HepG2 (cell line): ENCODE measurements around the gene MEF2D. TPM values are rescaled to one million over a fixed set of nuclear protein-coding genes. Genes with fewer than 3 reads are reported as not detected.

Source experiments
- ATAC-seq: fragments of 200-7000 bp; cut with Tn5 transposase; 3 replicates; pipeline ENCODE4 v1.9.1; 2020; ENCODE audit warnings: mild to moderate bottlenecking, moderate library complexity
- BruUV-seq: library from RNA; stranded (reverse); fragments of 400-500 nt; replicated peaks from 2 replicates; lab custom pipeline; 2021; lab: Mats Ljungman, UMichigan
- CTCF ChIA-PET: fragments of 300-600 bp; formaldehyde crosslinking; extraction: SDS; loops from one replicate; lab custom pipeline; 2021; ENCODE audit warnings: low total read pairs, inconsistent platforms, low intra/inter-chr PET ratio; lab: Yijun Ruan, JAX
- POLR2A ChIA-PET: fragments of 350-600 bp; sonication (Branson Sonifier 250); formaldehyde crosslinking; loops from one replicate; lab custom pipeline; 2020; ENCODE audit warnings: antibody characterized with exemption, inconsistent platforms; lab: Yijun Ruan, JAX
- DNase-seq: peaks from one replicate; pipeline ENCODE4 v3.0.0-alpha.2; 2015; ENCODE audit warnings: low spot score
- FAIRE-seq: peaks from 3 replicates; lab custom pipeline; 2011; peaks lifted over from hg19 to GRCh38; lab: Jason Lieb, UNC
- H2AFZ ChIP-seq: one replicate; pipeline ENCODE4 v1.6.1; 2011; ENCODE audit warnings: low read length, inconsistent platforms
- H3K27ac ChIP-seq: fragments of 300-600 bp; 3 replicates; pipeline ENCODE4 v1.8.0; 2011; ENCODE audit warnings: mixed run types, mild to moderate bottlenecking, mixed read lengths, low read length, inconsistent platforms; ENCODE audit not compliant: insufficient read depth; ENCODE audit errors: extremely low read length
- H3K27me3 ChIP-seq, 2 experiments: fragments of 200-600 bp in 1 of 2; 2 replicates in 1 of 2; 3 replicates in 1 of 2; pipeline versions ENCODE4 v1.6.0 to v1.8.0; 2011; ENCODE audit warnings: low read length in 2 of 2, mild to moderate bottlenecking in 2 of 2, moderate library complexity in 2 of 2, inconsistent platforms in 1 of 2; ENCODE audit not compliant: insufficient read depth in 2 of 2, control insufficient read depth in 1 of 2
- H3K36me3 ChIP-seq, 2 experiments: fragments of 200-600 bp in 1 of 2; replicated peaks in 1 of 2; 2 replicates in 1 of 2; 3 replicates in 1 of 2; pipeline versions ENCODE4 v1.5.1 to v1.8.0; 2011; ENCODE audit warnings: low read length in 2 of 2, inconsistent platforms in 1 of 2; ENCODE audit not compliant: insufficient read depth in 2 of 2, control insufficient read depth in 1 of 2
- H3K4me1 ChIP-seq: 2 replicates; pipeline ENCODE4 v1.5.1; 2012; ENCODE audit warnings: low read length, inconsistent platforms; ENCODE audit not compliant: insufficient read depth
- H3K4me2 ChIP-seq: 2 replicates; pipeline ENCODE4 v1.6.0; 2011; ENCODE audit warnings: low read depth, low read length, inconsistent platforms
- H3K4me3 ChIP-seq, 3 experiments: fragments of 200-600 bp in 1 of 3; sonication (generic), shearing (Covaris generic) in 1 of 3; replicated peaks in 1 of 3; 2 replicates each; pipeline ENCODE4 v1.5.1; 2011 to 2016; ENCODE audit warnings: low read length in 3 of 3, inconsistent platforms in 2 of 3, low read depth in 2 of 3, mild to moderate bottlenecking in 2 of 3, control low read depth in 1 of 3, mixed read lengths in 1 of 3; ENCODE audit not compliant: insufficient read depth in 1 of 3
- H3K79me2 ChIP-seq: one replicate; pipeline ENCODE4 v1.6.1; 2011; ENCODE audit warnings: low read length, inconsistent platforms; ENCODE audit not compliant: insufficient read depth
- H3K9ac ChIP-seq: 2 replicates; pipeline ENCODE4 v1.6.0; 2011; ENCODE audit warnings: mild to moderate bottlenecking, low read depth, low read length, inconsistent platforms; ENCODE audit not compliant: insufficient read depth
- H3K9me3 ChIP-seq: 2 replicates; pipeline ENCODE4 v1.5.1; 2012; ENCODE audit warnings: mild to moderate bottlenecking, low read length
- H4K20me1 ChIP-seq: 2 replicates; pipeline ENCODE4 v1.6.0; 2011; ENCODE audit warnings: inconsistent platforms, mild to moderate bottlenecking, low read length, moderate library complexity; ENCODE audit not compliant: insufficient read depth
- FIP1L1 ChIP-seq: fragments of 200-400 bp; formaldehyde crosslinking; IDR thresholded peaks from 2 replicates; pipeline ENCODE4 v1.6.1; 2018; ENCODE audit warnings: low read depth, mild to moderate bottlenecking, low read length, moderate library complexity, borderline replicate concordance; ENCODE audit not compliant: insufficient read depth
- HDAC1 ChIP-seq: sonication (generic); formaldehyde crosslinking; IDR thresholded peaks from 2 replicates; pipeline ENCODE4 v1.5.1; 2020; ENCODE audit warnings: mild to moderate bottlenecking, missing genetic modification reagents
- HOXA3 ChIP-seq: sonication (generic); formaldehyde crosslinking; IDR thresholded peaks from 2 replicates; pipeline ENCODE4 v1.5.0; 2020; ENCODE audit warnings: missing genetic modification reagents
- MXD4 ChIP-seq: IDR thresholded peaks from 2 replicates; pipeline ENCODE4 v1.6.1; 2016; ENCODE audit warnings: mild to moderate bottlenecking, missing biosample characterization, missing genetic modification reagents
- NR2F6 ChIP-seq, 2 experiments: IDR thresholded peaks; 2 replicates each; pipeline ENCODE4 v1.6.1; 2016; ENCODE audit warnings: antibody characterized with exemption in 1 of 2, mild to moderate bottlenecking in 1 of 2
- POLR2G ChIP-seq: fragments of 200-400 bp; formaldehyde crosslinking; IDR thresholded peaks from 2 replicates; pipeline ENCODE4 v1.6.1; 2018; ENCODE audit warnings: mild to moderate bottlenecking, low read depth, low read length, moderate library complexity
- SIX4 ChIP-seq: sonication (generic); formaldehyde crosslinking; IDR thresholded peaks from 2 replicates; pipeline ENCODE4 v1.4.0; 2020; ENCODE audit warnings: missing genetic modification reagents
- SMARCE1 ChIP-seq: fragments of 450-650 bp; IDR thresholded peaks from 2 replicates; pipeline ENCODE4 v1.6.1; 2017; ENCODE audit warnings: borderline replicate concordance
- ZBTB42 ChIP-seq: sonication (generic); formaldehyde crosslinking; IDR thresholded peaks from 2 replicates; pipeline ENCODE4 v1.5.0; 2020; ENCODE audit warnings: mild to moderate bottlenecking, missing genetic modification reagents
- ZNF343 ChIP-seq: sonication (generic); formaldehyde crosslinking; IDR thresholded peaks from 2 replicates; pipeline ENCODE4 v1.4.0; 2020; ENCODE audit warnings: mild to moderate bottlenecking, missing genetic modification reagents
- ZNF598 ChIP-seq: sonication (generic); formaldehyde crosslinking; IDR thresholded peaks from 2 replicates; pipeline ENCODE4 v1.5.1; 2020; ENCODE audit warnings: mild to moderate bottlenecking, missing genetic modification reagents, borderline replicate concordance
- ZNF660 ChIP-seq: sonication (generic); formaldehyde crosslinking; IDR thresholded peaks from 2 replicates; pipeline ENCODE4 v1.5.1; 2020; ENCODE audit warnings: mild to moderate bottlenecking, low read depth, missing genetic modification reagents, borderline replicate concordance
- ZNF670 ChIP-seq: sonication (generic); formaldehyde crosslinking; IDR thresholded peaks from 2 replicates; pipeline ENCODE4 v1.8.0; 2022; ENCODE audit warnings: mild to moderate bottlenecking, missing genetic modification reagents, borderline replicate concordance
- WGBS: methylation state at CpG from one replicate; pipeline ENCODE4 v1.1.6; 2017; ENCODE audit warnings: low lambda C conversion rate; 5-methylcytosine and 5-hydroxymethylcytosine counted together
- in situ Hi-C: cut with HindIII; loops from 2 replicates; pipeline ENCODE4 v1.10.0; 2017; ENCODE audit warnings: low pct_unique_long_range_greater_than_20kb; ENCODE audit not compliant: extremely low pct_ligation_motif_present
- intact Hi-C: fragments of 100-400 bp; cut with micrococcal nuclease; formaldehyde crosslinking; loops from one replicate; pipeline ENCODE4 v1.10.0; 2022; ENCODE audit not compliant: unreplicated experiment
- polyA plus RNA-seq, 8 experiments: library from polyadenylated mRNA; depleted of rRNA in 3 of 8; stranded (reverse) in 7 of 8; unstranded in 1 of 8; fragments of >200 nt; fragmentation: Illumina TruSeq in 4 of 8; extraction: Trizol in 4 of 8; gene quantifications; 2 replicates each; pipeline versions ENCODE4 v1.2.1 to v1.2.3, GENCODE V29; 2011 to 2016; ENCODE audit warnings: low read depth in 4 of 8, missing spikeins in 1 of 8, mixed read lengths in 1 of 8; ENCODE audit not compliant: insufficient read depth in 1 of 8
- total RNA-seq, 5 experiments: library from RNA; depleted of rRNA; stranded (reverse); fragments of >200 nt; fragmentation: Illumina TruSeq; extraction: Trizol; gene quantifications; 2 replicates each; pipeline ENCODE4 v1.2.3, GENCODE V29; 2016; ENCODE audit warnings: low read depth in 1 of 5
- TF ChIP-seq, protein P1 (sequence below): IDR thresholded peaks from 2 replicates; pipeline ENCODE4 v1.6.1; 2016; ENCODE audit warnings: low read depth, borderline replicate concordance
- TF ChIP-seq, protein P2 (sequence below): IDR thresholded peaks from 2 replicates; pipeline ENCODE4 v1.6.1; 2016; ENCODE audit warnings: control low read depth
- TF ChIP-seq, protein P3 (sequence below): sonication (generic); formaldehyde crosslinking; IDR thresholded peaks from 2 replicates; pipeline ENCODE4 v1.8.0; 2022; ENCODE audit warnings: mild to moderate bottlenecking, missing genetic modification reagents, moderate library complexity
- TF ChIP-seq, protein P4 (sequence below): IDR thresholded peaks from 2 replicates; pipeline ENCODE4 v1.6.1; 2016; ENCODE audit warnings: missing compliant biosample characterization, missing genetic modification reagents, borderline replicate concordance

Gene MEF2D
- total and polyA plus RNA-seq, 2 of the 13 experiments (the other 11 are each of a cell fraction or from before 2014, with no cell fraction given), result 1.6 to 3.9 TPM

GRCh38 chr1:156549831-156550230 lies 49.3 kb upstream of the MEF2D start:
- Histone ChIP-seq H3K4me2 (no peak overlapping the region), H4K20me1 (no peaks in the 10 kb centered on the region), H3K27me3 (no peaks in the 10 kb centered on the region), H3K9ac (no peak overlapping the region), H3K36me3 (peaks cover 1 to 38% of the 10 kb centered on the region in 2 experiments; a peak in 4 of 5 replicates), H2AFZ (no peak overlapping the region), H3K9me3 (no peaks in the 10 kb centered on the region), H3K79me2 (no peaks in the 10 kb centered on the region), H3K4me1 (peaks cover 15% of the 10 kb centered on the region), H3K4me3 (no peak overlapping the region), H3K27ac (no peak overlapping the region)
- TF ChIP-seq MXD4 (no peak), FIP1L1 (no peak), SMARCE1 (no peak), ZNF660 (CRISPR knock-in tag) (no peak), SIX4 (CRISPR knock-in tag) (no peak), HDAC1 (no peak), ZNF598 (CRISPR knock-in tag) (no peak), ZNF343 (CRISPR knock-in tag) (no peak), POLR2G (no peak), HOXA3 (CRISPR knock-in tag) (no peak), ZBTB42 (CRISPR knock-in tag) (no peak), NR2F6 (IDR thresholded peaks at IDR 0.05) (no peak), NR2F6 (CRISPR knock-in tag; IDR thresholded peaks at IDR 0.05) (no peak), ZNF670 (CRISPR knock-in tag) (no peak)
- TF ChIP-seq, protein P1, sequence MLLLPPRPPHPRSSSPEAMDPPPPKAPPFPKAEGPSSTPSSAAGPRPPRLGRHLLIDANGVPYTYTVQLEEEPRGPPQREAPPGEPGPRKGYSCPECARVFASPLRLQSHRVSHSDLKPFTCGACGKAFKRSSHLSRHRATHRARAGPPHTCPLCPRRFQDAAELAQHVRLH, result no peak
- TF ChIP-seq, protein P2, sequence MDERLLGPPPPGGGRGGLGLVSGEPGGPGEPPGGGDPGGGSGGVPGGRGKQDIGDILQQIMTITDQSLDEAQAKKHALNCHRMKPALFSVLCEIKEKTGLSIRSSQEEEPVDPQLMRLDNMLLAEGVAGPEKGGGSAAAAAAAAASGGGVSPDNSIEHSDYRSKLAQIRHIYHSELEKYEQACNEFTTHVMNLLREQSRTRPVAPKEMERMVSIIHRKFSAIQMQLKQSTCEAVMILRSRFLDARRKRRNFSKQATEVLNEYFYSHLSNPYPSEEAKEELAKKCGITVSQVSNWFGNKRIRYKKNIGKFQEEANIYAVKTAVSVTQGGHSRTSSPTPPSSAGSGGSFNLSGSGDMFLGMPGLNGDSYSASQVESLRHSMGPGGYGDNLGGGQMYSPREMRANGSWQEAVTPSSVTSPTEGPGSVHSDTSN (CRISPR knock-in tag), result no peak
- TF ChIP-seq, protein P3, sequence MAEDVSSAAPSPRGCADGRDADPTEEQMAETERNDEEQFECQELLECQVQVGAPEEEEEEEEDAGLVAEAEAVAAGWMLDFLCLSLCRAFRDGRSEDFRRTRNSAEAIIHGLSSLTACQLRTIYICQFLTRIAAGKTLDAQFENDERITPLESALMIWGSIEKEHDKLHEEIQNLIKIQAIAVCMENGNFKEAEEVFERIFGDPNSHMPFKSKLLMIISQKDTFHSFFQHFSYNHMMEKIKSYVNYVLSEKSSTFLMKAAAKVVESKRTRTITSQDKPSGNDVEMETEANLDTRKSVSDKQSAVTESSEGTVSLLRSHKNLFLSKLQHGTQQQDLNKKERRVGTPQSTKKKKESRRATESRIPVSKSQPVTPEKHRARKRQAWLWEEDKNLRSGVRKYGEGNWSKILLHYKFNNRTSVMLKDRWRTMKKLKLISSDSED, result no peak
- TF ChIP-seq, protein P4, sequence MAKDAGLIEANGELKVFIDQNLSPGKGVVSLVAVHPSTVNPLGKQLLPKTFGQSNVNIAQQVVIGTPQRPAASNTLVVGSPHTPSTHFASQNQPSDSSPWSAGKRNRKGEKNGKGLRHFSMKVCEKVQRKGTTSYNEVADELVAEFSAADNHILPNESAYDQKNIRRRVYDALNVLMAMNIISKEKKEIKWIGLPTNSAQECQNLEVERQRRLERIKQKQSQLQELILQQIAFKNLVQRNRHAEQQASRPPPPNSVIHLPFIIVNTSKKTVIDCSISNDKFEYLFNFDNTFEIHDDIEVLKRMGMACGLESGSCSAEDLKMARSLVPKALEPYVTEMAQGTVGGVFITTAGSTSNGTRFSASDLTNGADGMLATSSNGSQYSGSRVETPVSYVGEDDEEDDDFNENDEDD (CRISPR knock-in tag), result no peak
- FAIRE-seq (no peak), ATAC-seq (no peak), DNase-seq (no peak)
- intact Hi-C loops (no loop called here), in situ Hi-C loops (no loop called here)
- 100% methylated on average over 1 of the region's 1 CpG for WGBS
- ChIA-PET CTCF (no interaction called here), POLR2A (no interaction called here)
- BruUV-seq, result no TSS peak
